Kidney (tissue), 14 donors: ENCODE measurements around the gene MAP3K5. TPM values are rescaled to one million over a fixed set of nuclear protein-coding genes. Genes with fewer than 3 reads are reported as not detected.

Experiments used
- DNase-seq, 5 donors: peaks; one replicate each; pipeline ENCODE4 v3.0.0-alpha.2; 2013 to 2020
- FAIRE-seq: peaks from 2 replicates; lab custom pipeline; 2012; peaks lifted over from hg19 to GRCh38; lab: Jason Lieb, UNC
- H3K27ac ChIP-seq, 2 donors: one replicate each; pipeline ENCODE4 v1.7.0; 2013; ENCODE audit warnings: low read depth in 2 of 2, low read length in 2 of 2, inconsistent platforms in 1 of 2
- H3K27me3 ChIP-seq: one replicate; pipeline ENCODE4 v1.7.1; 2013; ENCODE audit warnings: low read length, inconsistent platforms; ENCODE audit not compliant: control insufficient read depth, insufficient read depth
- H3K36me3 ChIP-seq, 3 donors: one replicate each; pipeline versions ENCODE4 v1.7.0 to v1.7.1; 2013; ENCODE audit warnings: low read length in 3 of 3, control low read depth in 1 of 3, inconsistent platforms in 1 of 3; ENCODE audit not compliant: insufficient read depth in 3 of 3, control insufficient read depth in 2 of 3
- H3K4me1 ChIP-seq, 3 donors: one replicate each; pipeline versions ENCODE4 v1.7.0 to v1.7.1; 2013; ENCODE audit warnings: low read length in 3 of 3, inconsistent platforms in 1 of 3, low read depth in 1 of 3; ENCODE audit not compliant: control insufficient read depth in 2 of 3, insufficient read depth in 2 of 3
- H3K4me3 ChIP-seq, 3 donors: one replicate each; pipeline versions ENCODE4 v1.7.0 to v1.8.1; 2013; ENCODE audit warnings: low read length in 3 of 3, control low read depth in 1 of 3, inconsistent platforms in 1 of 3
- H3K9ac ChIP-seq, 3 donors: one replicate each; pipeline versions ENCODE4 v1.7.0 to v1.7.1; 2013; ENCODE audit warnings: low read length in 3 of 3, control low read depth in 1 of 3, inconsistent platforms in 1 of 3
- H3K9me3 ChIP-seq, 3 donors: one replicate each; pipeline versions ENCODE4 v1.7.0 to v1.7.1; 2013; ENCODE audit warnings: low read length in 3 of 3, control low read depth in 1 of 3, inconsistent platforms in 1 of 3; ENCODE audit not compliant: control insufficient read depth in 2 of 3, insufficient read depth in 1 of 3
- CTCF ChIP-seq: IDR thresholded peaks from 3 replicates; pipeline ENCODE4 v1.5.1; 2012; ENCODE audit warnings: mild to moderate bottlenecking, moderate library complexity, borderline replicate concordance; ENCODE audit not compliant: insufficient read depth; ENCODE audit errors: extremely low read depth
- intact Hi-C: fragments of 100-400 bp; cut with DNase I; formaldehyde crosslinking; loops from one replicate; pipeline ENCODE4 v1.11.1; 2022
- polyA plus RNA-seq: library from polyadenylated mRNA; stranded (reverse); fragments of 350-450 nt; fragmentation: Illumina TruSeq; extraction: RNeasy Lipid Tissue Mini Kit (QIAGEN cat#74804); gene quantifications from one replicate; pipeline ENCODE4 v1.2.3, GENCODE V29; 2014; ENCODE audit warnings: low read depth, low replicate concordance; ENCODE audit not compliant: insufficient read depth
- total RNA-seq: library from RNA; stranded (reverse); fragmentation: NEBNext Ultra II Directional; extraction: Animal tissue kit (Norgen Biotek cat#: 25700); gene quantifications from one replicate; pipeline ENCODE4 v1.2.1, GENCODE V29; 2021
- donor health status: control.
- donor health status: control.
- donor health status: control.
- donor health status: control.
- donor health status: control.
- donor health status: DM: yes; HTN: yes; CAD: no.
- donor health status: Normal renal cell carcinoma (clear cell type).

MAP3K5 gene
- total and polyA plus RNA-seq, 2 donors from 2014 or later = 5.9 to 32.9 TPM

- no peak overlapping the region for H3K9ac ChIP-seq
- intact Hi-C loops = no loop called here
- no peak for TF ChIP-seq CTCF
- no peak for DNase-seq
- H3K4me3 ChIP-seq = no peak overlapping the region
- no peak overlapping the region for H3K27ac ChIP-seq
- H3K36me3 ChIP-seq = peaks cover 0 to 4% (median 0%) of the 10 kb centered on the region in 3 donors
- peaks cover 0 to 8% (median 4%) of the 10 kb centered on the region in 3 donors for H3K4me1 ChIP-seq
- no peak for FAIRE-seq
- no peaks in the 10 kb centered on the region for H3K27me3 ChIP-seq
- H3K9me3 ChIP-seq = no peaks in the 10 kb centered on the region
Observed at GRCh38 chr6:136612666-136613389, 179.4 kb downstream of the MAP3K5 start.

- Histone ChIP-seq H3K9ac (no peak overlapping the region), H3K27me3 (no peaks in the 10 kb centered on the region), H3K27ac (no peak overlapping the region), H3K9me3 (no peaks in the 10 kb centered on the region), H3K4me1 (peaks cover 0 to 8% (median 4%) of the 10 kb centered on the region in 3 donors), H3K4me3 (no peak overlapping the region), H3K36me3 (peaks cover 0 to 4% (median 0%) of the 10 kb centered on the region in 3 donors)
- intact Hi-C loops = no loop called here
- DNase-seq (no peak), FAIRE-seq (no peak)
- TF ChIP-seq CTCF = no peak
Observed at GRCh38 chr6:136611746-136612145, 180.5 kb downstream of the MAP3K5 start.

- H3K27ac ChIP-seq = no peak overlapping the region
- no peak for TF ChIP-seq CTCF
Observed at GRCh38 chr6:136611133-136611532, 181.1 kb downstream of the MAP3K5 start.

More at GRCh38 chr6:136611133-136611532, 181.1 kb downstream of the MAP3K5 start:
- Histone ChIP-seq H3K36me3 (peaks cover 0 to 4% (median 0%) of the 10 kb centered on the region in 3 donors), H3K4me3 (no peak overlapping the region), H3K27me3 (no peaks in the 10 kb centered on the region), H3K9me3 (no peaks in the 10 kb centered on the region), H3K4me1 (peaks cover 0 to 8% (median 4%) of the 10 kb centered on the region in 3 donors), H3K9ac (no peak overlapping the region)
- intact Hi-C loops = no loop called here
- FAIRE-seq (no peak), DNase-seq (no peak)
